Effector CD4-positive, alpha-beta T cell (primary cell): ENCODE results near the gene GSTM2.
"Not testable (repeated sequence)": the region's sequence is repeated elsewhere in the genome, so short reads cannot be mapped to it uniquely, and the experiment has no call there.

Source experiments
- DNase-seq: peaks from one replicate; pipeline ENCODE4 v3.0.0-alpha.2; 2020

GSTM2 gene

GRCh38 chr1:109650609-109651008, 17.2 kb upstream of the GSTM2 start:
- no peak for DNase-seq

- no peak for DNase-seq
These were observed 15.5 kb upstream of the GSTM2 start for GRCh38 chr1:109652402-109652801.

- no peak for DNase-seq
These were observed 14.6 kb upstream of the GSTM2 start for GRCh38 chr1:109653306-109653705.

GRCh38 chr1:109654519-109654918, 13.3 kb upstream of the GSTM2 start:
- no peak for DNase-seq

- peak; percentile 42 for DNase-seq
These were observed 12.0 kb upstream of the GSTM2 start, which contains the start of gene GSTM4 for GRCh38 chr1:109655615-109656519. TSS of gene GSTM4 (plus strand) at chr1:109656099. CDS start at chr1:109656390, 291 bp downstream.

- no peak for DNase-seq
These were observed 10.5 kb upstream of the GSTM2 start for GRCh38 chr1:109657395-109657794.

GRCh38 chr1:109657970-109658369, 9.9 kb upstream of the GSTM2 start:
- DNase-seq = no peak

GRCh38 chr1:109658533-109659042, 9.3 kb upstream of the GSTM2 start:
- DNase-seq = no peak

- no peak for DNase-seq
These were observed 8.7 kb upstream of the GSTM2 start for GRCh38 chr1:109659145-109659544.

- DNase-seq = no peak
These were observed 7.7 kb upstream of the GSTM2 start for GRCh38 chr1:109659997-109660690.

GRCh38 chr1:109660691-109661026, 7.2 kb upstream of the GSTM2 start:
- not testable (repeated sequence) for DNase-seq

GRCh38 chr1:109661391-109661790, 6.5 kb upstream of the GSTM2 start:
- DNase-seq = no peak

GRCh38 chr1:109664671-109665070, 3.2 kb upstream of the GSTM2 start:
- no peak for DNase-seq

- no peak for DNase-seq
These were observed 392 bp downstream of the GSTM2 start for GRCh38 chr1:109668123-109668775.

GRCh38 chr1:109669246-109669948, 1.5 kb downstream of the GSTM2 start:
- DNase-seq = no peak

GRCh38 chr1:109669949-109670302, 2.1 kb downstream of the GSTM2 start:
- DNase-seq = not testable (repeated sequence)

- no peak for DNase-seq
These were observed 3.2 kb downstream of the GSTM2 start for GRCh38 chr1:109671067-109671466.

GRCh38 chr1:109673861-109674260, 6.0 kb downstream of the GSTM2 start:
- DNase-seq = not testable (repeated sequence)

GRCh38 chr1:109676683-109677381, 9.0 kb downstream of the GSTM2 start:
- DNase-seq = not testable (repeated sequence)

GRCh38 chr1:109677459-109677858, 9.6 kb downstream of the GSTM2 start:
- no peak for DNase-seq

GRCh38 chr1:109678637-109679036, 10.8 kb downstream of the GSTM2 start:
- not testable (repeated sequence) for DNase-seq

- DNase-seq = not testable (repeated sequence)
These were observed 16.9 kb downstream of the GSTM2 start for GRCh38 chr1:109684777-109685176.
